ENCODE measurements around the gene ZNF280B.
"Not testable (repeated sequence)": the region's sequence is repeated elsewhere in the genome, so short reads cannot be mapped to it uniquely, and the experiment has no call there.

ZNF280B gene

GRCh38 chr22:22461583-22461982, 47.0 kb downstream of the ZNF280B start:
- Mint-ChIP-seq H3K4me1 (ENCODE audit: low read depth in 2 of 2) (no peaks in the 10 kb centered on the region), H3K4me3 (no peak overlapping the region), H3K36me3 (ENCODE audit: insufficient read depth) (peaks cover 6% of the 10 kb centered on the region), H3K9me3 (peaks cover 10 to 15% of the 10 kb centered on the region in 2 donors), H3K27me3 (peaks cover 52 to 74% of the 10 kb centered on the region in 2 donors), H3K27ac (no peak overlapping the region)
- ATAC-seq (replicated peaks), result no peak
- no peak for DNase-seq

- Mint-ChIP-seq H3K4me3 (no peak overlapping the region), H3K27ac (no peak overlapping the region), H3K27me3 (peaks cover 48 to 74% of the 10 kb centered on the region in 2 donors), H3K4me1 (ENCODE audit: low read depth in 2 of 2) (no peaks in the 10 kb centered on the region), H3K9me3 (peaks cover 10 to 15% of the 10 kb centered on the region in 2 donors), H3K36me3 (ENCODE audit: insufficient read depth) (peaks cover 4% of the 10 kb centered on the region)
- DNase-seq (no peak), ATAC-seq (replicated peaks) (no peak)
Measured at GRCh38 chr22:22461111-22461510, 47.4 kb downstream of the ZNF280B start.

- Mint-ChIP-seq H3K9me3 (peaks cover 10 to 15% of the 10 kb centered on the region in 2 donors), H3K4me1 (ENCODE audit: low read depth in 2 of 2) (no peaks in the 10 kb centered on the region), H3K27ac (no peak overlapping the region), H3K4me3 (no peak overlapping the region), H3K27me3 (peaks cover 45 to 74% of the 10 kb centered on the region in 2 donors), H3K36me3 (ENCODE audit: insufficient read depth) (peaks cover 2% of the 10 kb centered on the region)
- ATAC-seq (replicated peaks) (no peak), DNase-seq (no peak)
Measured at GRCh38 chr22:22460635-22461034, 47.9 kb downstream of the ZNF280B start.

- no peak for DNase-seq
- H3K4me3 Mint-ChIP-seq, result no peak overlapping the region
- no peak for ATAC-seq (replicated peaks)
- H3K4me1 Mint-ChIP-seq (ENCODE audit: low read depth in 2 of 2), result no peaks in the 10 kb centered on the region
- H3K27me3 Mint-ChIP-seq, result peaks cover 48 to 74% of the 10 kb centered on the region in 2 donors
- H3K9me3 Mint-ChIP-seq, result peaks cover 10 to 15% of the 10 kb centered on the region in 2 donors
- H3K36me3 Mint-ChIP-seq (ENCODE audit: insufficient read depth), result peaks cover 2% of the 10 kb centered on the region
- no peak overlapping the region for H3K27ac Mint-ChIP-seq
Measured at GRCh38 chr22:22460060-22460459, 48.5 kb downstream of the ZNF280B start.

- Mint-ChIP-seq H3K36me3 (ENCODE audit: insufficient read depth) (peaks cover 2% of the 10 kb centered on the region), H3K27me3 (peaks cover 49 to 74% of the 10 kb centered on the region in 2 donors), H3K4me1 (ENCODE audit: low read depth in 2 of 2) (no peaks in the 10 kb centered on the region), H3K27ac (no peak overlapping the region), H3K4me3 (no peak overlapping the region), H3K9me3 (peaks cover 10 to 15% of the 10 kb centered on the region in 2 donors)
- ATAC-seq (replicated peaks), result no peak
- no peak for DNase-seq
Measured at GRCh38 chr22:22458896-22459588, 49.5 kb downstream of the ZNF280B start.

GRCh38 chr22:22458387-22458786, 50.2 kb downstream of the ZNF280B start:
- H3K27ac Mint-ChIP-seq, result no peak overlapping the region
- H3K4me1 Mint-ChIP-seq (ENCODE audit: low read depth in 2 of 2), result peaks cover 0 to under 1% of the 10 kb centered on the region in 2 donors
- DNase-seq, result no peak
- ATAC-seq (replicated peaks), result no peak
- H3K4me3 Mint-ChIP-seq, result no peak overlapping the region
- H3K27me3 Mint-ChIP-seq, result peaks cover 49 to 74% of the 10 kb centered on the region in 2 donors
- H3K36me3 Mint-ChIP-seq (ENCODE audit: insufficient read depth), result peaks cover 2% of the 10 kb centered on the region
- H3K9me3 Mint-ChIP-seq, result peaks cover 13 to 18% of the 10 kb centered on the region in 2 donors

- no peak for ATAC-seq (replicated peaks)
- H3K27ac Mint-ChIP-seq, result no peak overlapping the region
- peaks cover 18 to 33% of the 10 kb centered on the region in 2 donors for H3K9me3 Mint-ChIP-seq
- peaks cover 0 to 2% of the 10 kb centered on the region in 2 donors for H3K4me1 Mint-ChIP-seq (ENCODE audit: low read depth in 2 of 2)
- H3K4me3 Mint-ChIP-seq, result no peak overlapping the region
- no peak for DNase-seq
- H3K36me3 Mint-ChIP-seq (ENCODE audit: insufficient read depth), result no peaks in the 10 kb centered on the region
- H3K27me3 Mint-ChIP-seq, result peaks cover 42 to 65% of the 10 kb centered on the region in 2 donors
Measured at GRCh38 chr22:22454997-22455396, 53.5 kb downstream of the ZNF280B start.

- Mint-ChIP-seq H3K27me3 (peaks cover 51 to 83% of the 10 kb centered on the region in 2 donors), H3K4me1 (ENCODE audit: low read depth in 2 of 2) (peaks cover 0 to 2% of the 10 kb centered on the region in 2 donors), H3K4me3 (no peak overlapping the region), H3K27ac (no peak overlapping the region), H3K9me3 (peaks cover 12 to 24% of the 10 kb centered on the region in 2 donors), H3K36me3 (ENCODE audit: insufficient read depth) (no peaks in the 10 kb centered on the region)
- ATAC-seq (replicated peaks) (no peak), DNase-seq (no peak)
Measured at GRCh38 chr22:22452996-22453686, 55.4 kb downstream of the ZNF280B start.

- peaks cover 55 to 78% of the 10 kb centered on the region in 2 donors for H3K27me3 Mint-ChIP-seq
- peaks cover 0 to 2% of the 10 kb centered on the region in 2 donors for H3K4me1 Mint-ChIP-seq (ENCODE audit: low read depth in 2 of 2)
- no peak overlapping the region for H3K27ac Mint-ChIP-seq
- peaks cover 8 to 18% of the 10 kb centered on the region in 2 donors for H3K9me3 Mint-ChIP-seq
- ATAC-seq (replicated peaks), result no peak
- no peak for DNase-seq
- no peak overlapping the region for H3K4me3 Mint-ChIP-seq
- no peaks in the 10 kb centered on the region for H3K36me3 Mint-ChIP-seq (ENCODE audit: insufficient read depth)
Measured at GRCh38 chr22:22452211-22452610, 56.3 kb downstream of the ZNF280B start.

- peak; percentile 56 for ATAC-seq (replicated peaks)
- H3K4me1 Mint-ChIP-seq (ENCODE audit: low read depth in 2 of 2), result peaks cover 0 to 2% of the 10 kb centered on the region in 2 donors
- H3K36me3 Mint-ChIP-seq (ENCODE audit: insufficient read depth), result no peaks in the 10 kb centered on the region
- peaks cover 65 to 67% of the 10 kb centered on the region in 2 donors for H3K27me3 Mint-ChIP-seq
- no peak overlapping the region for H3K27ac Mint-ChIP-seq
- H3K9me3 Mint-ChIP-seq, result peaks cover 8 to 18% of the 10 kb centered on the region in 2 donors
- H3K4me3 Mint-ChIP-seq, result no peak overlapping the region
- no peak for DNase-seq
Measured at GRCh38 chr22:22450343-22450839, 58.2 kb downstream of the ZNF280B start.

- ATAC-seq (replicated peaks), result no peak
- H3K36me3 Mint-ChIP-seq (ENCODE audit: insufficient read depth), result no peaks in the 10 kb centered on the region
- H3K9me3 Mint-ChIP-seq, result peaks cover 8 to 18% of the 10 kb centered on the region in 2 donors
- peaks cover 0 to 2% of the 10 kb centered on the region in 2 donors for H3K4me1 Mint-ChIP-seq (ENCODE audit: low read depth in 2 of 2)
- no peak overlapping the region for H3K4me3 Mint-ChIP-seq
- peaks cover 59 to 67% of the 10 kb centered on the region in 2 donors for H3K27me3 Mint-ChIP-seq
- no peak for DNase-seq
- H3K27ac Mint-ChIP-seq, result no peak overlapping the region
Measured at GRCh38 chr22:22449819-22450218, 58.7 kb downstream of the ZNF280B start.

GRCh38 chr22:22446517-22446916, 62.0 kb downstream of the ZNF280B start:
- no peak for ATAC-seq (replicated peaks)
- Mint-ChIP-seq H3K9me3 (no peaks in the 10 kb centered on the region), H3K27me3 (peaks cover 39 to 57% of the 10 kb centered on the region in 2 donors), H3K4me3 (no peak overlapping the region), H3K27ac (no peak overlapping the region), H3K4me1 (ENCODE audit: low read depth in 2 of 2) (no peaks in the 10 kb centered on the region), H3K36me3 (ENCODE audit: insufficient read depth) (no peaks in the 10 kb centered on the region)
- no peak for DNase-seq

- not testable (repeated sequence) for H3K36me3 Mint-ChIP-seq (ENCODE audit: insufficient read depth); ATAC-seq (replicated peaks); DNase-seq; H3K4me3 Mint-ChIP-seq; H3K27ac Mint-ChIP-seq; H3K9me3 Mint-ChIP-seq; H3K4me1 Mint-ChIP-seq (ENCODE audit: low read depth in 2 of 2)
- H3K27me3 Mint-ChIP-seq, result peaks cover 46 to 69% of the 10 kb centered on the region in 2 donors
Measured at GRCh38 chr22:22444007-22444589, 64.4 kb downstream of the ZNF280B start.
